Pancreas (tissue), 10 donors: Measurements from ENCODE around the gene GLS. TPM values are rescaled to one million over a fixed set of nuclear protein-coding genes. Genes with fewer than 3 reads are reported as not detected.

Experiments
- ATAC-seq, 4 donors: fragments of 200-7000 bp; cut with Tn5 transposase; one replicate each; pipeline versions ENCODE4 v1.8.0 to v1.9.1; 2020; ENCODE audit warnings: mild to moderate bottlenecking in 4 of 4, moderate library complexity in 4 of 4
- DNase-seq, 6 donors: peaks; one replicate each; pipeline ENCODE4 v3.0.0-alpha.2; 2020
- FAIRE-seq: peaks from 2 replicates; lab custom pipeline; 2012; peaks lifted over from hg19 to GRCh38; lab: Jason Lieb, UNC
- H3K27ac ChIP-seq, 4 donors: fragments of 200-600 bp; sonication (generic); 1 replicate in 3 of 4; 2 replicates in 1 of 4; pipeline versions ENCODE4 v1.5.0 to v1.8.0; 2020
- H3K27me3 ChIP-seq, 4 donors: fragments of 200-600 bp; one replicate each; pipeline ENCODE4 v1.8.0; 2021
- H3K36me3 ChIP-seq, 3 donors: fragments of 200-600 bp; sonication (generic) in 1 of 3; one replicate each; pipeline versions ENCODE4 v1.5.0 to v1.8.0; 2020 to 2021
- H3K4me1 ChIP-seq, 3 donors: fragments of 200-600 bp; one replicate each; pipeline ENCODE4 v1.8.0; 2021
- H3K4me3 ChIP-seq, 4 donors: fragments of 200-600 bp; sonication (generic) in 2 of 4; one replicate each; pipeline versions ENCODE4 v1.5.0 to v1.8.0; 2020 to 2021
- H3K9me3 ChIP-seq, 4 donors: fragments of 200-600 bp; one replicate each; pipeline ENCODE4 v1.8.0; 2021
- CTCF ChIP-seq, 4 donors: fragments of 200-600 bp; sonication (generic) in 3 of 4; IDR thresholded peaks; one replicate each; pipeline versions ENCODE4 v1.5.0 to v1.8.0; 2021; ENCODE audit warnings: antibody characterized with exemption in 4 of 4
- WGBS, 2 donors: extraction: QIAGEN DNeasy Blood & Tissue Kit; methylation state at CpG; one replicate each; pipeline ENCODE4 v1.1.7; 2013; 5-methylcytosine and 5-hydroxymethylcytosine counted together
- intact Hi-C, 3 donors: fragments of 100-400 bp; cut with DNase I; formaldehyde crosslinking; loops; one replicate each; pipeline versions ENCODE4 v1.11.1 to v1.14.2; 2022
- polyA plus RNA-seq, 2 donors: library from polyadenylated mRNA; stranded (reverse); fragments of 200-250 nt; gene quantifications; one replicate each; pipeline ENCODE4 v1.2.3, GENCODE V29; 2013
- total RNA-seq, 6 donors: library from RNA; stranded (reverse); fragmentation: NEBNext Ultra II Directional in 4 of 6; extraction: Animal tissue kit (Norgen Biotek cat#: 25700) in 4 of 6; gene quantifications; one replicate each; pipeline versions ENCODE4 v1.2.1 to v1.2.4, GENCODE V29; 2021 to 2023
- donor health status: healthy with polysubstance abuse.
- donor health status: DM: no; HTN: no; CAD: no; lungs with moderate emphysema.
- donor health status: DM: no; HTN: no; CAD: no.
- donor health status: control.
- donor health status: control.
- donor health status: Bipolar disorder and iron deficiency.
- donor health status: DM: yes; HTN: yes; CAD: no.
- donor health status: DM: no; HTN: no; CAD: no.
- donor health status: DM: no; HTN: no; CAD: no.
- donor health status: DM: yes; HTN: yes; CAD: no.

The GLS gene
- total and polyA plus RNA-seq, 8 donors = 20.5 to 84.4 (median 51.6) TPM

DNA sequence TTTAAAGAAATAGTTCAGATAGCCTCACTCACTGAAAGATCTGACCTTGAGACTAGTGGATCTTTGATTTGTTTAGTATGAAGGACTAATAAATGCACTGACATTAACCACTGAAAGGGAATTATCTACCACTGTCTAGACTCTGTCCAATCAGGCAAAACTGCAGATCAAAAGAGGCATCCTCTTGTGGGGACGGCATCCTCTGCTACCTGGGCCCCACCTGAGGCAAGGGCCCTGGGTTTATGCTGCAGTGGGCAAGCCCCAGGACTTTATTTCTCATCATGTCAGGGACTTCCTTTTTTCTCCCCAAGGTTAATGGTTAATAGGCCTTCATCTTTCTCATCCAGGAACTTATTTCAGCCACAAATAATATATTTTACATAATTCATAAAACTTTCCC, 101.1 kb downstream of the GLS start:
- no peaks in the 10 kb centered on the region for H3K4me1 ChIP-seq
- H3K36me3 ChIP-seq = peaks cover 0 to 79% (median 36%) of the 10 kb centered on the region in 3 donors
- H3K27ac ChIP-seq = no peak overlapping the region
- H3K27me3 ChIP-seq = no peaks in the 10 kb centered on the region
- H3K9me3 ChIP-seq = no peaks in the 10 kb centered on the region
- ATAC-seq (no peak), FAIRE-seq (no peak), DNase-seq (no peak)
- WGBS, 2 donors = 83 to 96% methylated on average over 1 of the region's 1 CpG
- no peak overlapping the region for H3K4me3 ChIP-seq
- TF ChIP-seq CTCF (IDR thresholded peaks at IDR 0.05) = no peak
- intact Hi-C loops = no loop called here

- ATAC-seq = no peak
- H3K4me3 ChIP-seq = no peak overlapping the region
- intact Hi-C loops = no loop called here
- peaks cover 0 to 76% (median 36%) of the 10 kb centered on the region in 3 donors for H3K36me3 ChIP-seq
- H3K27me3 ChIP-seq = no peaks in the 10 kb centered on the region
- no peak for FAIRE-seq
- TF ChIP-seq CTCF (IDR thresholded peaks at IDR 0.05) = no peak
- WGBS, 2 donors = 89 to 92% methylated on average over 8 of the region's 8 CpGs
- no peaks in the 10 kb centered on the region for H3K4me1 ChIP-seq
- H3K27ac ChIP-seq = no peak overlapping the region
- DNase-seq = no peak
- no peaks in the 10 kb centered on the region for H3K9me3 ChIP-seq
Observed at GRCh38 chr2:190982262-190983034, 101.8 kb downstream of the GLS start.

DNA sequence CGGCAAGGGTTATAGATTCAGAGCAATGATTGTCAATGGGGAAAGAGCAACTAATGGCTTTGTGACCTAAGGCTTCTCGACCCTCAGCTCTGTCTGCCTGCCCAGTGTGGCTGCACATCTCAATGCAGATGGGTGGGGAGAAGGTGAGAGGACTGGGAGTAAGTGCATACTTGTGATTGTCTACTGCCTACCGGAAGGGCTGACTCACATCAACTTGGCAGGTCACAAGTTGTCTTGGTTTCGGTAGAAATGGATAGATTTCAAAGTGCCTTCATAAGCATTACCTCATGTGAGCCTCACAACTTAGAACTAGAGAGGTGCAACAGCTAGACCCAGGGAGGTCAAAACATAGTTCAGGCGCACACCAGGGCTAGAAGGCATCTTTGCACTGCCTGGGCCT, 104.0 kb downstream of the GLS start:
- Histone ChIP-seq H3K27me3 (no peaks in the 10 kb centered on the region), H3K9me3 (no peaks in the 10 kb centered on the region), H3K4me1 (no peaks in the 10 kb centered on the region), H3K27ac (no peak overlapping the region), H3K4me3 (no peak overlapping the region), H3K36me3 (peaks cover 6 to 69% (median 42%) of the 10 kb centered on the region in 3 donors)
- 84 to 91% methylated on average over 5 of the region's 5 CpGs for WGBS, 2 donors
- no peak for TF ChIP-seq CTCF (IDR thresholded peaks at IDR 0.05)
- intact Hi-C loops = no loop called here
- DNase-seq = no peak
- no peak for ATAC-seq
- no peak for FAIRE-seq

DNA sequence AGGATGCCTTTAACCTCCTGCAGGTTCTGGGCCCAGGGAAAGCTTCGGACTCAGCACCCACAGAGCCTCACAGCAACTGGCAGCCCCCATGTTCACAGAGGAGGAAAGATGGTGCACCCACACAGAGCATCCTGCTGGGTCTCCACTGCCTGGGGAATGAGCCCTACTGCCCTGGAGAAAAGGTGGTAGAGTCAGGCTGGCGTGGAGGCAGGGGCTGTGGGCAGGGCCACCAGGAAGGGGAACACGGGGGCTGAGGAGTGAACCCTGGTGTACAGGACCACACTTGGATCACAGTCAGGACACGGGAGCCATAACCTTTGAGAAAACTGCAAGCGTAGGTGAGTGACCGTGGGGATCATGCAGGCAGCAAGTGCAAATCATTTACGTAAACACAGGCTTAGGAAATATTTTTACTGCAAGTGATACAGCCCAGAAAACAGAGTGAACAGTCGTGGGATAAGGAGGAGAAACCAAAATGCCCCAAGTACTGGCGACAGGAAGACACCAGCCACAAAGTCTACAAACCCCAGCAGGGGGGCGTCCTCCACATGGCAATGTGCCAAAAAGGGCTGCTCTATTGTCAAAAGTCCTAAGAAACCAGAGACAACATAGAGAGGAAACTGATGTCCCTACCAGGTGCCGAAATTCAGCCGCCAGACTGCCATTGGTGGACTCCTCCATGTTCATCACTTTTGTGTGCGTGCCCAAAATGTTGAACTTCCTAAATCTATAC, 105.8 kb downstream of the GLS start:
- intact Hi-C loops = no loop called here
- FAIRE-seq (no peak), DNase-seq (no peak), ATAC-seq (no peak)
- H3K36me3 ChIP-seq = peaks cover 6 to 81% (median 50%) of the 10 kb centered on the region in 3 donors
- H3K9me3 ChIP-seq = no peaks in the 10 kb centered on the region
- no peak overlapping the region for H3K4me3 ChIP-seq
- no peaks in the 10 kb centered on the region for H3K27me3 ChIP-seq
- no peak for TF ChIP-seq CTCF (IDR thresholded peaks at IDR 0.05)
- WGBS, 2 donors = 90 to 92% methylated on average over 13 of the region's 13 CpGs
- H3K4me1 ChIP-seq = no peaks in the 10 kb centered on the region
- no peak overlapping the region for H3K27ac ChIP-seq
